GM04504 (cell line): Measurements from ENCODE around the gene SYCE3.

Source experiments
- DNase-seq: peaks from one replicate; pipeline ENCODE4 v3.0.0-alpha.2; 2012; ENCODE audit warnings: low read depth

Gene SYCE3

DNA sequence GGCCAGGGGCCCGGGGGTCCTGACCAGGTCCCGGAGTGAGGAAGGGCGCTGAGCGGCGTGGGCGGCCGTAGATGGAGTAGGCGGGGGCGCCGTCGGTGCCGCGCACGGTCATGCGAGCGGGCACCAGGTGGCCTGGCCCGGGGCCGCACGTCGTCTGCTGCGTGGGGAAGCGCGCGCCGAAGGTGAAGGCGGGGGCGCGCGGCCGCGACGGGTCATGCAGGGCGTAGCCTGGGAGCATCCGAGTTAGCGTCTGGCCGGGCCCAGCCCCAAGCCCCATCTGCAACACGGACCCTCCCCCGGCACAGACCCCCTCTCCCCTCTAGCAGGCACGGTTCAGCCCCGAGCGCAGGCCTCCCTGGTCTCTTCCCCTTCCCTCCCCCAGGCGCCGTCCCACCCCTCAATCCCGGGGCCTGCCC lies 31.2 kb downstream of the SYCE3 start:
- no peak for DNase-seq

DNA sequence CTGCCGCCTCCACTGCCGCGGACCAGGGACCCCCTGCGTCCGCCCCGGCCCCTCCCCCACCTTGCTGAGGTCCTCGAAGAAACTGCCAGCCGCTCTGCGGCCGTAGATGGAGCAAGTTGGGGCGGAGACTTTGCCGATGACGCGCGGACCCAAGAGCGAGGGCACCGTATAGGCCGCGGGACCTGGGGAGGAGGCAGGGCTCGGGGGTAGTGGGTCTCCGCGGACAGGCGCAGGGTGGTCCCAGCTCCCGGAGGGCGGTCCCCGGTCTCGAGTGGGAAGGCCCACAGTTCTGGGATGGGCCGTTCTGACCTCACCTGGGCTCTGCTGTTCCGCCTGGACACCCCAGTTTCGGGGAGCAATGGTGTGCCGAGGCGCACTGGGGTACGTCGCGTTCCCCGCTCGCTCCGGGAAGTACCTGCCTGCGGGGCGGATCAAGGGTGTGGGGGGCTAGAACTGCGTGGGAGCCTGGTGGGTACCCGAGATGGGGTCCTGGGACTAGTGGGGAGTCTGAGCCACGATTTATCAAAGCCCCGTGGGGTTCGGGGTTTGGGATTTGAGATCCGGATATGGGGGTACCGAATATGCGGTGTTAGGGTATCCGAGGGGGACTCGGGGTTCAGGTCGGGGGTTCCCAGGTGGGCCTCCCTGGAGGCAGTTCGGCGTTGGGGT lies 31.7 kb downstream of the SYCE3 start:
- DNase-seq = no peak

DNA sequence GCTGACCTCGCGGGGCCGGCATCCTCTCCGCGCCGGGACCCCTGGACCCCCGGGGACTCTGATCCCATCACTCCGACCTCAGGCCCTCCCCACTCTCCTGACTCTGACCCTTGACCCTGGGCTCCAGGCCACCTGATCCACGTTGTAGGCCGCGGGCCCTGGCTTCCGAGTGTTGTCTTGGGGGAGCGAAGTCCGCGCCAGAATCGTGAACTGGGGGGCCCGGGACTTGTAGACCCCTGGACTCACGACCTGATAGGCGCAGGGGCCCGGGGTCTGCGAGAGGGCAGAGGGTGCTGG lies 32.2 kb downstream of the SYCE3 start:
- no peak for DNase-seq

DNA sequence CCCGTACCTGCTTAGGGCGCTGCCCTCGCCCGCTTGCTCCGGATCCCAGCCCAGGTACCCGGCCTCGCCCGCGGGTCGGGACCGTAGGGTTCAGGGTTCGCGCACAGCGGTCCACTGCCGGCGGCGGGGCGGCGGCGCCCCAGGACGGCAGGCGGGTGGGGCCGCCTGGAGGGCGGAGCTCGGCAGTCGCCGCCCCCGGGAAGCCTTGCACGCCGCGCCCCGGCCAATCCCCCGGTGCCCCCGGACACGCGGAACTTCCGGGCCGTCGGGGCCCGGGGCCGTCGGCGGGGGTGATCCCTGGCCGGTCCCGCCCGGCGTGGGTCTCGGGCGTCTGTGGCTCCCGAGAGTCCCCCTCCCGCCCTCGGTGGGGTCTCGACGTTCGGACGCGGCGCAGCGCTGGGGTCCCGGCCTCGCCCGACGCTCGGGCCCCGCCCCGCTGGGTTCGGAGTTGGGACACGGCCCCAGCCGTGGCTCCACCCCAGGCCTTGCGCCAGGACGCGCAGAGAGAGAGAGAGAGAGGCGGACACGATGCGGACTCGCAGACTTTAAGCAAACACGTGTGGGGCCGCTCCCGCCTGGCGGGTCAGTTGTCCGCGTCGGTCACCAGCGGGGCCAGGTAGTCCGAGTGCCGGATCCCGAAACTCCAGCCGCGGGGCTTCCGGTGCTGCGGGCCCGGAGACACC lies 32.7 kb downstream of the SYCE3 start, which contains the start of gene TYMP:
TSS of gene TYMP (minus strand) at position 116 of the 683 bp plus-strand sequence. CDS start 303 bp downstream, outside the sequence.
- no peak for DNase-seq

DNA sequence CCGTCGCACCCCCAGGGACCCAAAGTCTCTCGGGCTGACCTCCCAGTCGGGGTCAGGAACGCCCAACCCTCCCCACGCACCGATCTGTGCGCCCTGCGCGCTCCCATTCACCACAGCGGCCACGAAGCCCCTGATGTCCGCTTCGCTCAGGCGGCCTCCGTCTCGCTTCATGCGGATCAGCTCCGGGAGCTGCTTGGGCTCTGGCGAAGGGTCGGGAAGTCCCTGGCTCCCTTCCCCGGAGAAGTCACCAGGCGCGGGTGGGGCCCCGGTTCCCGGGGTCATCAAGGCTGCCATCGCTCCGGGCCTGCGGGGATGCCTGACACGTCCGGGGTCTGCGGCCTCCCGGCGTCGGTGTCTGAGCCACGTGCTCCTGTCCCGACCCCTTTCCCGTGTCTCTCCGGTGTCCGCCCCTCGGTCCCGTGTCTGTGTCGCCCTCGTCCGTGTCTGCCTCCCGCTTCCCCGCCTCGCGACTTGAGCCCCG lies 33.3 kb downstream of the SYCE3 start:
- no peak for DNase-seq

DNA sequence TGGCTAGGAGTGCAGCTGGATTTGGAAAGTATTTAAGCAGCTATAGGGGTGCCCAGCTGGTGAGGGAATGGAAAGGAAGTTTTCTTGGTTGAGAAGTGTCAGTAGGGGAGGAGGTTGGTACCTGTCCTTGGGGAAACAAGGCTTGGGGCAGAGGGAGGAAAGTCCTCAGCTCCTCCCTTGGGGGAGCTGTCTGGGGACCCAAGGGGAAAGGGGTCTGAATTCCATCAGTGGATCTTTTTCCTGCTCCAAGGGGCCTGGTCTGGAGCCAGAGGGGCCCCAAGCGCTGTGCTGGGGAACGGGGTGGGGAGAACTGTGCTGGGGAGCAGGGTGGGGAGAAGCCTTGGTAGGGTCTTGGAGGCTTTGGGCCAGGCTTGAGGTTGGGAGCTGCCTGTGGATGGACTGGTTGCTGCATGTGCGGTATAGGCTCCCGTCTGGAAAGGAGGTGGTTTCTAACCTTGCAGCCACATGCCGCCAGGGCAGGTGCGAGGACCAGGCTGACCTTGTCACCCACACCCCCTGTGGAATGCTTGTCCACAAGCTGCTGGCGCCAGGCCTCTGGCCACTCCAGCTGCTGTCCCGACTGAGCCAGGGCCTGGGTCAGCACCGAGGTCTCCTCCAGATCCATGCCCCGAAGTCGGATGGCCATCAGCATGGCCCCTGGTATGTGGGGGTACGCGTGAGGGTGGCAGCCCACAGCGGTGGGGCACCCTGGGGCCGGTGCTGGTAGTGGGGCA lies 33.9 kb downstream of the SYCE3 start:
- no peak for DNase-seq

DNA sequence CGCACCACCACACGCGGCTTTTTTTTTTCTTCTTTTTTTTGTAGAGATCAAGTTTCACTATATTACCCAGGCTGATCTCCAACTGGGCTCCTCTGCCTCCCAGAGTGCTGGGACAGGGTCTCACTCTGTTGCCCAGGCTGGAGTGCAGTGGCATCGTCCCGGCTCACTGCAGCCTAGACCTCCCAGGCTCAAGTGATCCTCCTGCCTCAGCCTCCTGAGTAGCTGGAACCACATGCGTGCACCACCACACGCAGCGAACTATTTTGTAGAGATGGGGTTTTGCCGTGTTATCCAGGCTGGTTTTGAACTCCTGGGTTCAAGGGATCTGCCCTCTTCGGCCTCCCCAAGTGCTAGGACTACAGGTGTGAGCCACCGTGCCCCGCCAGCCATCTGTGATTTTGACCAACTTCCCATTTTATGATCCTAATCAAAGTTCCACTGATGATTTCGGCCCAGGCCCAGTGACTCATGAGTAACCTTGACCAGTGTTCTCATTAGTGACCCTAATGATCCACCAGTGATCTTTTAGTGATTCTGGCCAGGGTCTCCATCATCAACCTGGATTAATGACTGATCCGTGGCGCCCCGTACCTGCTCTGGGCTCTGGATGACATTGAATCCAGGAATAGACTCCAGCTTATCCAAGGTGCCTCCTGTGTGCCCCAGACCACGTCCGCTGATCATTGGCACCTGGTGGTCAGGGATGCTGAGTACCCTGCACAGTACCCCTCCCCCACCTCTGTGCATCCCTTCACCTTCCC lies 34.6 kb downstream of the SYCE3 start:
- DNase-seq = no peak

DNA sequence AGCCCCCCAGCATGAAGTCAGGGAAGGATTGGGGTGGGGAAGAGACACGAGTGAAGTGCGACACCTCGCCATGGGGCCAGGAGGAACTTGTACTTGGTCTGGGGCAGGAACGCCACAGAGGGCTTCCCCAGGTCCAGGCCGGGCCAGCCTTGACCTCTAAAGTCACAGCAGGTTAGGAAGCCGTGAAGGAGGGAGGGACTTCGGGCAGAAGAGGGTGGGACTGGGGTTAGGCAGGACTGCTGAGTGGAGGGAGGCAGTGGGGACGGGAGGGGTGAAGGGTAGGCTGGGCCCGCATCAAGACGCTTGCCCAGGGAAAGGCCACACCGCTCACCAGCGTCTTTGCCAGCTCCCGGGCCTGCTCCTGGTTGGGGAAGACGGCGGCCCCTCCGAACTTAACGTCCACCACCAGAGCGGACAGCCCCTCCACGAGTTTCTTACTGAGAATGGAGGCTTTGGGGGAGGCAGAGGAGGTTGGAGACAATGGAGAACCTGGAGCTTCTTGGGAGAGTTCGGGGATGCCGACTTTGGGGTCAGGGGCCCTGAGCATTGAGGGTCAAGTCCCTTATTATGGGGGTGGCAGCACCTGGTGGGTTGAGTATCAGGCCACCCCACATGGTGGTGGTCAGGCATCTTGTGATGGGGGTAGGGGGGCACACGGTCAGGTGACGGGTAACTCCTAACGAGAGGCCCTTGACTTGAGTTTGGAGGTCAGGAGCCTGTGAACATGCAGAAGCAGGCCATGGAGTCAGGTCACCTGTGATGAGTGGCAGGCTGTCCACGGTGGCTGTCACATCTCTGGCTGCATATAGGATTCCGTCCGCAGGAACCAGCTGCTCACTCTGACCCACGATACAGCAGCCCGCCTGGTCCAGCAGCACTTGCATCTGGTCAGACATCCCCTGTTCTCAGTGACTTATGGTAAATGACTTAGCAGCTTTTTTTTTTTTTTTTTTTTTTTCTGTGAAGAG lies 35.6 kb downstream of the SYCE3 start:
- DNase-seq = no peak

DNA sequence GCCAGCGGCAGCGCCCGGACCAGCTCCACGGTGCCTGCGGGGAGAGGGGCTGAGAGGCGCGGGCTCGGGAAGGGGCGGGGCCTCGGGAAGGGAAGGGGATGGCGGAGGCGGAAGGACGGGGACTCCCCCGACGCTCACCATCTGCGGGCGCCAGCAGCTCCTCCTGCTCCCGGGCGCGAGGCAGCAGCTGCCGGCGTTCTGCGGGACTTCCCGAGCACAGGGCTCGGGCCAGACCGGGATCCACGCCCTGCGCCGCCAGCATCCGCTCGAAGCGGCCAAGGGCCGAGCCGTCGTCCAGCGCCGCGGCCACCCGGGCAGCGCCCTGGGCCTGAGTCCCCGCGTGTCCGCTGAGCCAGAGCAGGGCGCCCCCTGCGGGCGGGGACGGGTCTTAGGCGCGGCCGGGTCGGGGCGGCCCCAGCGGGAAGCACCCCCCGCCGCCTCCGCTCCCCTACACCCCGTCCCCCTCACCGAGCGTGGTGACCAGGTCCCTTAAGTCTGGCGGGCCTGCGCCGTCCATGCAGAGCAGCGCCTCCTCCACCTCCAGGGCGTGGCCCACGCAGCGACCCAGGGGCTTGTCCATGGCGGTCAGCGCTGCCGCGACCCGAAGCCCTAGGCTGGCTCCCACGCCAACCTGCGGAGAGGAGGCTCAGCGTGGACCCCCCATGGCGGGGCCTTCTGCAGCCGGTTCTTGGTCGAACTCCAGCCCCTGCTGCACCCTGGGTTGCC lies 36.4 kb downstream of the SYCE3 start:
- no peak for DNase-seq

DNA sequence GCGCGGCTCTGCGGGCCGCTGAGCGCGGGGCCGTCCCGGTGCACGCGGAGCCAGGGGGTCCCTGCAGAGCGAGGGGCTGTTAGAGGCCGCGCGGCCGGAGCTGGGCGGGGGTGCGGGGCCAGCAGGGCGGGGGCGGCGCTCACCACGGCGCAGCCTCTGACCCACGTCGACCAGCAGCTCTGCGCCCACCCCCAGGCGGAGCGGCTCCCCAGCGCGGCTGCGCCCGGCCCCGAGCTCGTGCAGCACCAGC lies 36.9 kb downstream of the SYCE3 start:
- DNase-seq = no peak

DNA sequence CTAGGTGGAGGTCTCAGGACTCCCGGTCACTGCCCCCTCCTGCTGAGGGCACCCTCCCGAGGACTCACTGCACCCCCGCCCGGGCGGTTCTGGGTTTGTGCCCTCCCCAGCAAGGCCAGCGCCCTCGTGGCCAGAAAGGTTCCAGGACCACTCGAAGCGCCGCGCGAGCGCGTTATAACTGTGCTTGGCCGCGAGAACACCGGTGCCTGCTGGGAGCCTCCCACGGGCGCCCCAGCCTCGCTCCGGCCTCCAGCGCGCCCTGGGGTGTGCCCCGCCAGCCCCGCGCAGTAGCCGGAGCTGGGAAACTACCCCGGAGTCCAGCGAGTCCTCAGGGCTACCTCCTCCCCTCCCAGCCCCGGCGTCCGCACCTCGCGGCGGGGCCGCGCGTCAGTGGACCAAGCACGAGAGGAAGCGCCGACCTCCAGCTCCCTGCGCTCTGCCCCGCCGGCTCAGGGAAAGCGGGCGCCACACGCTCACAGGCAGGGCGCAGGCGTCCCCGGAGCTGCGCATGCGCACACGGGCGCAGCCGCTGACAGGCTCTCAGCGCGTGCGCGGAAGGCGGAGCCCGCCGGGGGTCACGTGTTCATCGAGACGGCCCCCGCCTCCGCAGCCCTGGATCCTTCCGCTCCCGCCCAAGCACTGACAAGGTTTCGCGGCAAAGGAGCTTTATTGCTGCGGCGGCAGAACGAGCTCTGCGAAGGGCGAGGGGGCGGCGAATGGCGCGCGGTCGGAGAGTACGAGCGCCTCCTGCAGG lies 37.4 kb downstream of the SYCE3 start, which contains the start of gene SCO2:
TSS of gene SCO2 (minus strand) at position 495 of the 754 bp plus-strand sequence. CDS start 1,187 bp downstream, outside the sequence.
- DNase-seq = peak; percentile 92

DNA sequence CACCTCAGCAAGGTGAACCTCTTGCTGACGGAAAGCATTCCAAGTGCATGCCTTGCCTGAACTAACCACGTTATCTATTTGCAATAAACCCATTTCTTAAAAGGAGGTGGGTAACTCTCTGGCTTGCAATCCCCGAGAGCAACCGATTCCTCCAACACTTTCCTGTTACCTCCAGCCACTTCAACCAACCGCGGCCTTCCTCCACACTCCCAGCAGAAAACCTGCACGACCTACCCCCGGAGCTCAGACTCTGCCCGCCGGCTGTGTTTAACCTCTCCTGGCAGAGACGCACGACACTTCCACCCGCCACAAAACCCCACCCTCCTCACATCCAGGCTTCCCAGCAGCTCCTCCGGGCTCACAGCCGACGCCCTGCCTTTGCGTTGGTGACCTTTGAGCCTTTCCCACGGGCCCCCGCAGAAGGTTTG lies 38.0 kb downstream of the SYCE3 start:
- DNase-seq = no peak

DNA sequence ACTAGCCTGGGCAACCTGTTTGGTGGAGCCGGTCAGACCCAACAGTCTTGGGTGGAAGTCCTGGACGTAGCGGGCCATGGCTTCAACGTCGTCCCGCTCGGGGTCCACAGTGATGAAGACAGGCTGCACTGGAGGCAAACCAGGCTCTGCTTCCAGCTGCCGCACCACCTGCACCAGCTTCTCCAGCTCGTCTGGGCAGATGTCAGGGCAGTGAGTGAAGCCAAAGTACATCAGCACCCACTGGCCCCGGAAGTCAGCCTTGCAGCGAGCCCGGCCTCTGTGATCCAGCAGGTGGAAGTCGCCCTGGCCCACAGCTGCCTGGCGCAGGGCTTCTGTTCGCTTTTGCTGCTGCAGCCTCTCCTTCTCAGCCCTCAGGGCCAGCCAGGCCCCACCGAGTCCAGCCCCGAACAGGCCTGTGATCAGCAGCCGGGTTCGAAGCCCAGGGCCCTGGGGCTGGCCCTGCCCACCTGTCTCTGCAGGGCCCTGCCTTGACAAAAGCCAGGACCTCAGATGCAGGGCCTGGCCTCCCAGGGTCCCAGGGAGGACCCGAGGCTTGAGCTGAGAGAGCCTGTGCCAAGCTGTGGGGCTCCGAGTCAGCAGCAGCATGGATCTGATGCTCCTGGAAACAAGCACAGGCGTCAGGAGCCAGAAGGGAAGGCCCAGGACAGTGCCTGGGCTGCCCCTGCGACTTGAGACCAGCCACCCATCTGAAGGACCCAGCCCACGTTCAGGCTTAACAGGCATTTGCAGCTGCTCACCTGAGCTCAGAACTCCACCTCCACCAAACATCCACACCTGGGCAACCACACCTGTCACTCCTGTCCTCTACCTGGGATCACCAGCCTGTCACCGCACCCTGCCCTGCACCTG lies 38.7 kb downstream of the SYCE3 start:
- DNase-seq = no peak

DNA sequence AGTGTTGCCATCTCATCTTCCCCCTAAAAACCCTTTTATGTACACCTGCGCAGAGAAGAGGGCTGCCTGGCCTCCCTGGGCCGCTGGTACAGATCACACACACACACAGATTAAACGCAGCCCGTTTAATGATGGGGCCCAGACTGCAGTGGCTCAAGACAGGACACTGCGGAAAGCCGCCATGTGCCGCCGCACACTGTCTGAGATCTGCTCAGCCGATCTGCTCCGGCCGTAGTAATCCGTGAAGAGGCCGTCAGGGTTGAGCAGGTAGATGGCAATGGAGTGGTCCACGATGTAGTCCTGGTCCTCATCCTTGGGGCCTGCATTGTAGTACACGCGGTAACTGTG lies 39.3 kb downstream of the SYCE3 start:
- no peak for DNase-seq

DNA sequence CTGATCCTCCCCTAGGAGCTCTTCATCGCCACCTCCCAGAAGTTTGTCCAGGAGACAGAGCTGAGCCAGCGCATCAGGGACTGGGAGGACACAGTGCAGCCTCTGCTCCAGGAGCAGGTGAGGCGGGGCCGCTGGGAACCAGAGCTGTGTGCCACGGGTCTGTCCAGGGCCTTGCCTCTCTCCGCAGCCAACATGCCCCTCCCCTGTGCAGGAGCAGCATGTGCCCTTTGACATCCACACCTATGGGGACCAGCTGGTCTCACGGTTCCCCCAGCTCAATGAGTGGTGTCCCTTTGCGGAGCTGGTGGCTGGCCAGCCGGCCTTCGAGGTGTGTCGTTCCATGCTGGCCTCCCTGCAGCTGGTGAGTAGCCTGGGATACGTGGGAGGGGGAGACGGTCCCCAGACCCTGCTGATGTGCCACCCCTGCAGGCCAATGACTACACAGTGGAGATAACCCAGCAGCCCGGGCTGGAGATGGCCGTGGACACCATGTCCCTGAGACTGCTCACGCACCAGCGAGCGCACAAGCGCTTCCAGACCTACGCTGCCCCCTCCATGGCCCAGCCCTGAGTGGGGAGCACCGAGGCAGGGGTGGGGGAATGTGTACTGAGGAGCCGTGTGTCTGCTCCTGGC lies 39.8 kb downstream of the SYCE3 start:
- no peak for DNase-seq

DNA sequence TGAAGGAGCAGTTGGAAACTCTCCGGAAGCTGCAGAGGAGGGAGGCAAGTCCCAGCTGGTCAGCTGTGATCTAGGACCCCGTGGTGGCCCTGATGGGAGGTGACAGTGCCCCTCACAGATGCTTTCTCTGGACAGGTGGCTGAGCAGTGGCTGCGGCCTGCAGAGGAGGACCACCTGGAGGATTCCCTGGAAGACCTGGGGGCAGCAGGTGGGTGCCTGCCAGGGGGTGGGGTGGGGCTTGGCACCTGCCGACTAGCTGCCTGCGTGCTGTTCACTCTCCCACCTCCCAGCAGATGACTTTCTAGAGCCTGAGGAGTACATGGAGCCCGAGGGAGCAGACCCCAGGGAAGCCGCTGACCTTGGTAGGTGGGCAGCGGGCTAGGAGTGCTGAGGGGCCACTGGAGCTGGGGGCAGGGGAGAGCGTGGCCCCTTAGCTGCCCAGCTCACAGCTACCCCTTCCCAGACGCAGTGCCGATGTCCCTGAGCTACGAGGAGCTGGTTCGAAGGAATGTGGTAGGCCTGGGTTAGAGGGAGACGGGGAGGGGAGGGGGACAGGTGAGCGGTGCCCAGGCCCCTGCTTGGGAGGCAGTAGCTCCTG lies 40.4 kb downstream of the SYCE3 start:
- DNase-seq = no peak

DNA sequence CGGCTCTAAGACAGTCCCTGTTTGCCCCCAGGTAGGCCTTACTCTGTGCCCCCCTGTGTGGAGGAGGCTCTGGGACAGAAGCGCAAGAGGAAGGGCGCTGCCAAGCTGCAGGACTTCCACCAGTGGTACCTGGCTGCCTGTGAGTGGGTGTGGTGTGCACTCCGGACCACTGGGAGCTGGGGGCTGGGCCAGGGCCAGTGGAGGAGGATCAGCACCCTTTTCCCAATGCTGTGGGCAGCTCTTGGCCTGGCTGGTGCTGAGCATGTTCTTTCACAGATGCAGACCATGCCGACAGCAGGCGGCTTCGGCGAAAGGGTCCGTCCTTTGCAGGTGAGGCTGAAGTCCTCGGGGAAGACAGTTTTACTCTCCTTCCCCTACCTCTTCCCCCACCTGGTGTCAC lies 41.0 kb downstream of the SYCE3 start:
- DNase-seq = no peak

DNA sequence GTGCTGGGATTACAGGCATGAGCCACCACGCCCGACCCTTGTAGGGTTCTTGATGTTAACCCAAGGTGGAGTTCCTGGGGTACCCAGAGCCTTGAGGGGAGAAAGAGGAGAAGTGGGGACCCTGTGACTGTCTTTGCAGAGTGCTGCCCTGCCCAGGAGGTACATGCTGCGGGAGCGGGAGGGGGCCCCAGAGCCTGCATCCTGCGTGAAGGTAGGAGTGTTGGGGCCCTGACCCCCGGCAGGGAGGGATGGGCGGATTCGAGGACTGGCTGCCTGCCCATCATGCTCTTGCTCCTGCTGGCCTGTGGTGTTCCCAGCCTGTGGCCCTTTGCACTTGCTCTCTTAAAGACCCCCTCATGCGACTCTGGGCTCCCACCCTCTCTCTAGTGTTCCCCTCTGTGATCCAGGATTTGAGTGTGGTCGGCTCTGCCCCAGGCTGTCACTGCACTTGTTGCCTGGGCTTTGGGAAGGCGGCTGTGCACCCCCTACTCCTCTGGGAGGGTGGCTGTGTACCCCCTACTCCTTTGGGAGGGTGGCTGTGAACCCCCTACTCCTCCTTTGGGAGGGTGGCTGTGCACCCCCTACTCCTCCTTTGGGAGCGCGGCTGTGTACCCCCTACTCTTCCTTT lies 41.8 kb downstream of the SYCE3 start:
- no peak for DNase-seq
